PC-3 (cell line): ENCODE measurements around the gene ZNF814.
"Not testable (repeated sequence)": the region's sequence is repeated elsewhere in the genome, so short reads cannot be mapped to it uniquely, and the experiment has no call there.

ENCODE experiments used
- EZH2 ChIP-seq: fragments of 300-600 bp; sonication (generic); IDR thresholded peaks from one replicate; pipeline ENCODE4 v1.6.1; 2017; ENCODE audit warnings: antibody characterized with exemption, mild to moderate bottlenecking, low read length; ENCODE audit not compliant: unreplicated experiment
- EZH2phosphoT487 ChIP-seq: fragments of 300-600 bp; sonication (generic); IDR thresholded peaks from 2 replicates; pipeline ENCODE4 v1.6.1; 2018; ENCODE audit warnings: mild to moderate bottlenecking, antibody characterized with exemption, low read length, borderline replicate concordance
- TF ChIP-seq, protein P1 (sequence below): fragments of 300-600 bp; sonication (generic); conservative IDR thresholded peaks from 2 replicates; pipeline ENCODE4 v1.5.1; 2017; ENCODE audit warnings: antibody characterized with exemption, low read depth, mild to moderate bottlenecking, low read length

DNA sequence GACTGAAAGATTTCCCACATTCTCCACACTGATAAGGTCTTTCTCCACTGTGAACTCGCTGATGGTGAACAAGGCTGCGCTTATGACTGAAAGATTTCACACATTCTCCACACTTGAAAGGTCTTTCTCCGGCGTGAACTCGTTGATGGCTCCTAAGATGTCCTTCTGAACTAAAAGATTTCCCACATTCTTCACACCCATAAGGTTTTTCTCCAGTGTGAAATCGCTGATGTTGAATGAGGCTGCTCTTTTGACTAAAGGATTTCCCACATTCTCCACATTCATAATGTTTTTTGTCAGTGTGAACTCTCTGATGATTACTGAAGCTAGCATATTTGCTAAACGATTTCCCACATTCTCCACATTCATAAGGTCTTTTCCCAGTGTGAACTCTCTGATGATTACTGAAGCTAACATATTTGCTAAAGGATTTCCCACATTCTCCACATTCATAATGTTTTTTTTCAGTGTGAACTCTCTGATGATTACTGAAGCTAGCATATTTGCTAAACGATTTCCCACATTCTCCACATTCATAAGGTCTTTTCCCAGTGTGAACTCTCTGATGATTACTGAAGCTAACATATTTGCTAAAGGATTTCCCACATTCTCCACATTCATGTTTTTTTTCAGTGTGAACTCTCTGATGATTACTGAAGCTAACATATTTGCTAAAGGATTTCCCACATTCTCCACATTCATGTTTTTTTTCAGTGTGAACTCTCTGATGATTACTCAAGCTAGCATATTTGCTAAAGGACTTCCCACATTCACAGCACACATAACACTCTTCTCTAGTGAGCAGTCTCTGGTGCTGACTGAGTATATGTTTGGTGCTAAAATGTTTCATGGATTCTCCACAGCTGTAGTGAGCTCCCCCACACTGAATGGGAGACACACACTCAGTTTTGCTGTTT, 14.7 kb downstream of the ZNF814 start:
- TF ChIP-seq, protein P1, sequence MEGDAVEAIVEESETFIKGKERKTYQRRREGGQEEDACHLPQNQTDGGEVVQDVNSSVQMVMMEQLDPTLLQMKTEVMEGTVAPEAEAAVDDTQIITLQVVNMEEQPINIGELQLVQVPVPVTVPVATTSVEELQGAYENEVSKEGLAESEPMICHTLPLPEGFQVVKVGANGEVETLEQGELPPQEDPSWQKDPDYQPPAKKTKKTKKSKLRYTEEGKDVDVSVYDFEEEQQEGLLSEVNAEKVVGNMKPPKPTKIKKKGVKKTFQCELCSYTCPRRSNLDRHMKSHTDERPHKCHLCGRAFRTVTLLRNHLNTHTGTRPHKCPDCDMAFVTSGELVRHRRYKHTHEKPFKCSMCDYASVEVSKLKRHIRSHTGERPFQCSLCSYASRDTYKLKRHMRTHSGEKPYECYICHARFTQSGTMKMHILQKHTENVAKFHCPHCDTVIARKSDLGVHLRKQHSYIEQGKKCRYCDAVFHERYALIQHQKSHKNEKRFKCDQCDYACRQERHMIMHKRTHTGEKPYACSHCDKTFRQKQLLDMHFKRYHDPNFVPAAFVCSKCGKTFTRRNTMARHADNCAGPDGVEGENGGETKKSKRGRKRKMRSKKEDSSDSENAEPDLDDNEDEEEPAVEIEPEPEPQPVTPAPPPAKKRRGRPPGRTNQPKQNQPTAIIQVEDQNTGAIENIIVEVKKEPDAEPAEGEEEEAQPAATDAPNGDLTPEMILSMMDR: not testable (repeated sequence)
- not testable (repeated sequence) for TF ChIP-seq EZH2, EZH2phosphoT487
